Naive B cell (primary cell): Measurements from ENCODE around the gene ZNF428. TPM values are rescaled to one million over a fixed set of nuclear protein-coding genes. Genes with fewer than 3 reads are reported as not detected.
A peak's percentile ranks its signal among the peaks of the same experiment; 100 is the strongest.

Source experiments
- ATAC-seq, 2 donors: fragments of 150-1000 bp; cut with Tn5 transposase; 2 replicates each; pipeline ENCODE4 v1.10.0; 2021; ENCODE audit warnings: low read depth in 2 of 2, mild to moderate bottlenecking in 2 of 2, moderate library complexity in 2 of 2
- DNase-seq: peaks from one replicate; pipeline ENCODE4 v3.0.0; 2022
- H3K27ac Mint-ChIP-seq, 6 donors: one replicate each; pipeline ENCODE4 v1.8.0; 2020 to 2022; ENCODE audit warnings: mild to moderate bottlenecking in 6 of 6, mixed read lengths in 6 of 6, moderate library complexity in 5 of 6, inconsistent platforms in 2 of 6
- H3K27me3 Mint-ChIP-seq, 3 donors: one replicate each; pipeline ENCODE4 v1.8.0; 2021 to 2022; ENCODE audit warnings: mixed read lengths in 3 of 3, mild to moderate bottlenecking in 1 of 3
- H3K36me3 Mint-ChIP-seq, 2 donors: one replicate each; pipeline ENCODE4 v1.8.0; 2020 to 2022; ENCODE audit warnings: mixed read lengths in 2 of 2, inconsistent platforms in 1 of 2, mild to moderate bottlenecking in 1 of 2
- H3K4me1 Mint-ChIP-seq, 3 donors: one replicate each; pipeline ENCODE4 v1.8.0; 2020 to 2022; ENCODE audit warnings: mixed read lengths in 3 of 3, inconsistent platforms in 1 of 3, mild to moderate bottlenecking in 1 of 3, moderate library complexity in 1 of 3
- H3K4me3 Mint-ChIP-seq, 8 donors: one replicate each; pipeline ENCODE4 v1.8.0; 2020 to 2022; ENCODE audit warnings: mild to moderate bottlenecking in 8 of 8, mixed read lengths in 8 of 8, moderate library complexity in 8 of 8, inconsistent platforms in 2 of 8
- H3K9me3 Mint-ChIP-seq, 7 donors: one replicate each; pipeline ENCODE4 v1.8.0; 2020 to 2022; ENCODE audit warnings: mixed read lengths in 7 of 7, mild to moderate bottlenecking in 5 of 7, inconsistent platforms in 2 of 7, moderate library complexity in 1 of 7
- polyA plus RNA-seq, 6 donors: library from polyadenylated mRNA; unstranded; fragments of 300-500 nt; fragmentation: Illumina TruSeq; gene quantifications; one replicate each; pipeline ENCODE4 v1.2.3, GENCODE V29; 2021; ENCODE audit warnings: low read depth in 6 of 6

Gene ZNF428
- polyA plus RNA-seq, 6 donors from 2014 or later: 8.2 to 18.4 (median 11.1) TPM

DNA sequence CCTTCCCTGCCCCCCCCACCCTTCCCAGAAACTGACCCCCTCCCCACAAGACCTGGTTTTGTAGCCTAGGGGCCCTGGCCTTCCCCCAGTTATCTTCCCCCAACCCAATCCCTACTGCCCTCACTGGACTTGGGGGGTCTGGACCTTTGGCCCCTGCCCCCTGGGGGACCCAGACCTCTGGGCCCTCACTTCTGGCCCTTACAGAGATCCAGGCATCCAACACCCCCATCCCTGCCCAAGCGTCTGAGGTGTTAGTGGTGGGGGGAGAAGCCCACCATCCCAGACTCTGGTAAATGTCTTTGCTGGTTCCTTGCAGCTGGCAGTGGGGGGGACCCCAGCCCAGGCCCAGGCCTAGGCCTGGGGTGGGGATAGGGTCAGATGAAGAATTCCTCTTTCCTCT lies 3.5 kb upstream of the ZNF428 start:
- H3K27ac Mint-ChIP-seq: peak overlapping the region in 2 of 6 donors; percentile 42 to 56
- no peaks in the 10 kb centered on the region for H3K36me3 Mint-ChIP-seq
- peaks cover 0 to 2% (median 0%) of the 10 kb centered on the region in 7 donors for H3K9me3 Mint-ChIP-seq
- peaks cover 40 to 48% (median 42%) of the 10 kb centered on the region in 3 donors for H3K4me1 Mint-ChIP-seq
- H3K27me3 Mint-ChIP-seq: peaks cover 0 to 19% (median 16%) of the 10 kb centered on the region in 3 donors
- no peak for ATAC-seq
- no peak for DNase-seq
- H3K4me3 Mint-ChIP-seq: peak overlapping the region in 2 of 8 donors; percentile 29 to 57

DNA sequence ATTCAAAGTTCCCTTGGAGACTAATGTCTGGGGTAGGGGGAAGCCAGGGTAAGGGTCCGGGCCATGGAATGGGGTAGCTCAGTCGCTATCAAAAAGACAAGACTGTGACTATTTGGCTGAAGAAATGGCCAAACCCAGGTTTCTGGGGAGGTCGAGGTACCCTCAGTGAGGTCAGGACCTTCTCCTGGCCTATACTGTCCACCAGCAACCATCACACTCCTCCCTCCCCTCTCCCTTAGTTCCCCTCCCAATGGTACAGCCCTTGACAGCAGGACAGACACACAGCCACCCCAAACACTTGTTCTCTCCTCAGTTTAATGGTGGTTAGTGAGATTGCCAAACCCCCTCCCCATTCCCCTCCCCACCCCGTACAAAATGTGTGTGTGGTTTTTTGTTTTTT lies 2.6 kb upstream of the ZNF428 start:
- H3K9me3 Mint-ChIP-seq: peaks cover 0 to 2% (median 0%) of the 10 kb centered on the region in 7 donors
- H3K27ac Mint-ChIP-seq: peak overlapping the region in 1 of 6 donors; percentile 38
- no peak for DNase-seq
- H3K36me3 Mint-ChIP-seq: no peaks in the 10 kb centered on the region
- peak overlapping the region in 1 of 8 donors; percentile 25 for H3K4me3 Mint-ChIP-seq
- ATAC-seq: no peak
- H3K4me1 Mint-ChIP-seq: peaks cover 37 to 53% (median 40%) of the 10 kb centered on the region in 3 donors
- peaks cover 0 to 10% (median 7%) of the 10 kb centered on the region in 3 donors for H3K27me3 Mint-ChIP-seq

DNA sequence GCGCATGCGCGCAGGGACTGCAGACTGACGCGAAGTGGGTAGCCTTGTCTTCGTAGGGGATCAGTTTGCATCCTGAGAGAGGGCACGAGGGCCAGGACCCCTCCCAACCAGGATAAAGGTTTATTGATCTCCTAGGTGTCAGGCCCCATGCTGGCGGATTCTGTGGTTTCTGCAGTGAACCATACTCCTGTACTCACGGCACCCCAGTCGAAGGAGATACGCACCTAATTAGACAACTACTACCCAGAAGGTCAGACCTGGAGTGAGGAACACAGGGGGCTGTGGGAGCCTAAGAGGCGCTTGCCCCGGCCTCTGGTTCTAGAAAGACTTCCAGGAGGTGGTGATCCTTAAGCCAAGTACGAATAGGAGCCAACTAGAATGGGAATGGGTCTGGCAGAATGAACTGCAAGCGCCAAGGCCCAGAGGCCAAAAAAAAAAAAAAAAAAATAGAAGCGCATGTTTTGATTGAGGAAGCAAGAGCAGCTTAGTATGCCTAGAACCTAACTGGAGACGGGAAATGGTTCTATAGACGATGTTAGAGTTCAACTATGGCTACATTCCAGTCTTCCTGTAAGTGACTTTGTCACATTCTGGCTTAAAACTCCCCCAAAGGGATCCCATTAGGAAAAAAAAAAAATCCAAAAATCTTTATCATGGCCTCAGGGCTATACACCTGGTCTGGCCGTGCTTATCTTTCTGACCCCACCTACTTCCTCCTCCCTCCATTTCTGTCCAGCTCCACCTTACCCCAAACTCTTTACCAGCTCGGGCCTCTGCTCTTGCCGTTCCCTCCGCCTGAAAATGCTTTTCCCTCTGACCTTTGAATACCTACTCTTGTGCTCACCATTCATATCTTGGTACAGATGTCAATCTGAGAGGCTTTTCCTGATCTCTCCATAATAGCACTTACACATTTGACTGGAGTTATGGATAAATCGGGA lies 902 bp upstream of the ZNF428 start:
- Mint-ChIP-seq H3K9me3 (peaks cover 0 to 2% (median 0%) of the 10 kb centered on the region in 7 donors), H3K36me3 (no peaks in the 10 kb centered on the region), H3K27ac (peak overlapping the region; percentile 89 to 98 (median 96)), H3K27me3 (no peaks in the 10 kb centered on the region), H3K4me1 (peaks cover 29 to 49% (median 44%) of the 10 kb centered on the region in 3 donors), H3K4me3 (peak overlapping the region; percentile 96 to 99 (median 97))
- ATAC-seq: no peak
- DNase-seq: no peak

DNA sequence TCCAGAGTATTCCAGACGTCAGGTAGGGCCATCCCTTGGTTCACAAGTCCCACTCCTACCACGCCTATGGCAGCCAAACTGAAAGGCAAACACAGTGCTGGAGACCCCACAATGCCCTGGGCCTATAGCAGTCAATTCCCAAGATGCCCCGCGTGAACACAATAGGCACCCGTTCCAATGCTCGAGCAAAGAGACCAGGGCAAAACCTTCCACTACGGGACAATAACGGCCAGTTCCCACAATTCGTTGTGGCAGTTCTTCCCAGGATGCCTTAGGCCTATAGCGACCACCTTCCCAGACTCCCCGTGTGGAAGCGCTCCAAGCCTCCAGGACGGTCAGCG lies 538 bp downstream of the ZNF428 start:
- ATAC-seq (peak; percentile 30 to 31), DNase-seq (no peak)
- H3K9me3 Mint-ChIP-seq: peaks cover 0 to 1% (median 0%) of the 10 kb centered on the region in 7 donors
- peaks cover 23 to 41% (median 35%) of the 10 kb centered on the region in 3 donors for H3K4me1 Mint-ChIP-seq
- no peaks in the 10 kb centered on the region for H3K27me3 Mint-ChIP-seq
- peak overlapping the region in 5 of 6 donors; percentile 89 to 98 (median 90) for H3K27ac Mint-ChIP-seq
- H3K4me3 Mint-ChIP-seq: peak overlapping the region; percentile 96 to 99 (median 97)
- H3K36me3 Mint-ChIP-seq: no peaks in the 10 kb centered on the region

DNA sequence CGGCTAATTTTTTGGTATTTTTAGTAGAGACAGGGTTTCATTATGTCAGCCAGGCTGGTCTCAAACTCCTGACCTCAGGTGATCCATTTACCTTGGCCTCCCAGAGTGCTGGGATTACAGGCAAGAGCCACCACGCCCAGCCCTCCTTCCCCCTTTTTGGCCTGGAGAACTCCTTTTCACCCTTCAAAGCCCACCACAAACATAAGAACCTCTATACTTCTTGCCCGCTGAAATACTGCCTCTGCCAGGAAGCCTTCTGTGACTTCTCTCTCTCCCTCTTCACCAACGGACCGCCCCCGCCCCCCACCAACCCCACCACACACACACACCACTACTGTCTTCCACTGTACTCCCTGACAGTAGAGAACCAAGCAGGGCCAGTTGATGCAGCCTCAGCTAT lies 2.5 kb downstream of the ZNF428 start:
- peaks cover 12% of the 10 kb centered on the region in 2 donors for H3K36me3 Mint-ChIP-seq
- ATAC-seq (no peak), DNase-seq (no peak)
- no peaks in the 10 kb centered on the region for H3K27me3 Mint-ChIP-seq
- peaks cover 24 to 47% (median 41%) of the 10 kb centered on the region in 3 donors for H3K4me1 Mint-ChIP-seq
- H3K4me3 Mint-ChIP-seq: peak overlapping the region in 2 of 8 donors; percentile 33 to 64
- peak overlapping the region in 1 of 6 donors; percentile 37 for H3K27ac Mint-ChIP-seq
- no peaks in the 10 kb centered on the region for H3K9me3 Mint-ChIP-seq

DNA sequence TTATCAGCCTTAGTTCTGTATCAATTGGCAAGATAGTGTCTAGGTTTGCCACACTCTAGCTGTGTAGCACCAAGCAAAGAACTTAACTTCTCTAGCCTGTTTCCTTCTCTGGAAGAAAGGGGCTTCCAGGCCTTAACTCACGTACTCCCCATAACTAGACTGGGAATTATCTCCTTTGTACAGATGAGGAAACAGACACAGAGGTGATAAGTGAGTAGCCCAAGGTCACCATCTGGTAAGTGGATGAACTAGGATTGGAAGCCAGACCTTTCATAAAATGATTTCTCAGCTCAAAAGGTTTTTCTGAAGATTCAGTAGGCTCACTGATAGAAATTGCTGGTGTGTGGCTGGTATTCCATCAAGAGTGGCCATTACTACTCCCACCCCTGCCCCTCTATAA lies 3.1 kb downstream of the ZNF428 start:
- H3K36me3 Mint-ChIP-seq: peaks cover 12 to 15% of the 10 kb centered on the region in 2 donors
- no peaks in the 10 kb centered on the region for H3K27me3 Mint-ChIP-seq
- no peaks in the 10 kb centered on the region for H3K9me3 Mint-ChIP-seq
- H3K4me1 Mint-ChIP-seq: peaks cover 25 to 49% (median 37%) of the 10 kb centered on the region in 3 donors
- H3K27ac Mint-ChIP-seq: no peak overlapping the region
- no peak for ATAC-seq
- peak overlapping the region in 1 of 8 donors; percentile 64 for H3K4me3 Mint-ChIP-seq
- no peak for DNase-seq

DNA sequence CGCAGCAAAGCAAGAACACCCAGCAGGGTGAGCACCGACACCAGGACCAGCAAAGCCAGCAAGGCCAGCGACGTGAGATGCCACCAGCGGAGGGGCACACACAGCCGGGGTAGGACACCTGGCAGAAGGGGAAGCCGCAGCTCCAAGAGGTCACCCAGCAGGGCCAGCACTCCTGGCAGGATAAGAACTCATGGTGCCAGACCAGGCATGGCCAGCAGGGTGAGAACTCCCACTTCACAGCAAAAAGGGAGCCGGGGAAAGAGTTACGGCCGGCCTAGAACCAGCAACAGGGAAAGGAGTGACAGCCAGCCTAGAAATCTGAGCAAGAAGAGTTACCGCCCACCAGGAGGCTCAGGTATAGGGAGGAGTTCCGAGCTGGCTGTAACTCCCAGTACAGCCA lies 7.1 kb downstream of the ZNF428 start:
- Mint-ChIP-seq H3K9me3 (no peaks in the 10 kb centered on the region), H3K4me1 (peaks cover 21 to 34% (median 26%) of the 10 kb centered on the region in 3 donors), H3K4me3 (peak overlapping the region in 1 of 8 donors; percentile 53), H3K27me3 (no peaks in the 10 kb centered on the region), H3K27ac (no peak overlapping the region), H3K36me3 (peaks cover 12 to 15% of the 10 kb centered on the region in 2 donors)
- DNase-seq: no peak
- ATAC-seq: no peak

DNA sequence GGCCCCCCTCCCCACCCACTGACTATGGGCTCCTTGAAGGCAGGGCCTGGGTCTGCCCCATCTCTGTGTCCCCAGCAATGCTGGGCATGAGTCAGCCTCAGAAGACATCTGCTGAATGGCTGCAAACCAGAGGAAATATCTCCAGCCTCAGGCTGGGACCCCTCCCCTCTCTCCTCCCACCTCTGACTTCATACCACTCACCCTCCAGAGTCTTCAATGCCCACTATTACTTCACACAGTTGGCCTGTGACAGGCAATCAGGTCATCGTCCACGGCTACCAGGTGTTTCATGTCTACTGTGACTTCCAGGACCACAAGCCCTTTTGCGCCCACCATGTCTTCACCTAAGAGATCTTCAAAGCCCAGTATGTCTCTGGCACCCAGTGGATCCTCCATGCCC lies 7.6 kb downstream of the ZNF428 start, which contains the start of gene SRRM5:
TSS of gene SRRM5 (plus strand) at position 301 of the 400 bp plus-strand sequence. CDS start at position 335, 34 bp downstream.
- Mint-ChIP-seq H3K4me1 (peaks cover 22 to 39% (median 31%) of the 10 kb centered on the region in 3 donors), H3K36me3 (peaks cover 12 to 15% of the 10 kb centered on the region in 2 donors), H3K27ac (peak within 1 kb of the TSS in 4 of 6 donors; percentile 61 to 78 (median 64)), H3K9me3 (no peaks in the 10 kb centered on the region), H3K27me3 (no peaks in the 10 kb centered on the region), H3K4me3 (peak within 1 kb of the TSS in 1 of 8 donors; percentile 53)
- no peak for DNase-seq
- ATAC-seq: no peak

DNA sequence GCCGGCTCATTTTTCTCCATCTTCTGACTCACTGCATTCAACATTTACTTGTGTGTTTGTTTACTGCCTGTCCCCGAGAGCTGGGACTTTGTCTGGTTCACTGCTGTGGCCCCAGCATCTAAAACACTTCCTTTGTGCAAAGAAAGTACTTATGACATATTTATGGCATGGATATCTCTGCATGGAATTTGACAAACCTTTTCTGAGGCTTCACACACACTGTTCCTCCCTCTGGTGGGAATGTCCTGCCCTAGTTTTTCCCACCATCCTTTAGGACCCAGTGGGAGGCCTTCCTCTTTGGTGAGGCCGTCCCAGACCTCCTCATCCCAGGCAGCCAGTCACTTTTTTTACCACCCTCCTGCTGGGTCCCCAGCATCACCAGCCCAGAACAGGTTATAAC lies 8.9 kb downstream of the ZNF428 start:
- Mint-ChIP-seq H3K36me3 (peaks cover 12 to 15% of the 10 kb centered on the region in 2 donors), H3K9me3 (no peaks in the 10 kb centered on the region), H3K27ac (peak overlapping the region in 3 of 6 donors; percentile 37 to 51 (median 51)), H3K27me3 (no peaks in the 10 kb centered on the region), H3K4me3 (no peak overlapping the region), H3K4me1 (peaks cover 28 to 37% (median 29%) of the 10 kb centered on the region in 3 donors)
- DNase-seq (no peak), ATAC-seq (no peak)

DNA sequence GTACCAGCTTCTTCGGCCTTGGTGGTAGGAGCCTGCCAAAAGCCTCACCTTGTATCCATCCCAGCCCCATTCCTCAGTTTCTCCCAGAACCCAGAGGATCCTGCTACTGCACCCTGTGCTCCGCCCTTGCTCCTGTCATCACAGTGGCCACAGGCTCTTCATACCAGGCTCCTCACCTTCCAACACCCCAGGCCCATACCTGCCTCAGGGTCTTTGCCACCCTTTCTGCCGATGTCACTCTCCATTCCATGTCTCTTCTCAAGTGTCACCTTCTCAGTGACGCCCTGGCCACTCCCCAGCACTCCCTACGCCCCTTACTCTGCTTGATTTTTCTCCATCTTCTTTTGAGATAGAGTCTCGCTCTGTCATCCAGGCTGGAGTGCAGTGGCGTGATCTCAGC lies 9.6 kb downstream of the ZNF428 start:
- Mint-ChIP-seq H3K27me3 (no peaks in the 10 kb centered on the region), H3K36me3 (peaks cover 12 to 15% of the 10 kb centered on the region in 2 donors), H3K4me3 (no peak overlapping the region), H3K4me1 (peaks cover 28 to 39% (median 28%) of the 10 kb centered on the region in 3 donors), H3K27ac (no peak overlapping the region), H3K9me3 (no peaks in the 10 kb centered on the region)
- no peak for ATAC-seq
- DNase-seq: no peak

DNA sequence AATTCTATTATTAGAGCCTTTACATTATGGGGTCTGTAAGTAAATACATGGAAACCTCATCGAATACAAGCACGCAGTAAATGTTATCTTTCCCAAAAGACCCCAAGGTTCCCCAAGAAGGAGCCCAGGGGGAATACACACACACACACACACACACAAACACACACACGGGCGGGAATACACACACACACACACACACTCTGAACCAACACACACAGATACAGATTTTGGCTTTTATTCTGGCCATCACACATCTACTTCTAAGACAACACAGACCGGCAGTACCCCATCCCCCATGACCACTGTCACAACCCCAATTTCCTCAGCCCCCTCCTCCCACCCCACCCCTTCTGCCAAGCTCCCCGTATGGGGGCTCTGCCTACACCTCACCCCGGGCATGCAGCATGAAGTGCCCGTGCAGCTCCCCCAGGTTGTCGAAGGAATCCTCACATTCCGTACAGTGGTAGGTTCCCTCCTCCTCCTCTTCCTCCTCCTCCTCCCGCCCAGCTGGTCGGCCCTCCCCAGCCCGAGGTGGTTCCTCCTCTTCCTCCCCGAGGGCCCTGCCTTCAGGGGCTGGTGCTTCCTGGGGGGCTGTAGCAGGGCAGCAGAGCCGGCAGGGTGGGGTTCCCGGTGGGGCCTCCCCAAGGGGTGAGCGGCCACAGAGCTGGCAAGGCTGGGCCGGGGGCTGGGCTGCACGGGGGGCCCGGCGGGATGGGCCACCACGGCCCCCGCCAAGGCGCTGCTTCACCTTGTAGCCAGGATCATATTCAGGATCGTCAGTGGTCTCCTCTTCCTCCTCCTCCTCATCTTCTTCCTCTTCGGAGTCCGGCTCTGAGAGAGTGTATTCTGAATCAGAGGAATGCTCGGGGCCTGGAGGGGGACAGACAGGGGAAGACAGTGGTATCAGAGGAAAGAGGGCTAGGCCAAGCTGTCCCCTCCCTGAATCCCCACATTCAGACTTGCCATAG lies 11.9 kb downstream of the ZNF428 start:
- peaks cover 33 to 36% (median 34%) of the 10 kb centered on the region in 3 donors for H3K4me1 Mint-ChIP-seq
- H3K27me3 Mint-ChIP-seq: no peaks in the 10 kb centered on the region
- H3K27ac Mint-ChIP-seq: peak overlapping the region in 4 of 6 donors; percentile 24 to 79 (median 67)
- H3K36me3 Mint-ChIP-seq: peaks cover 0 to 9% of the 10 kb centered on the region in 2 donors
- DNase-seq: no peak
- H3K4me3 Mint-ChIP-seq: peak overlapping the region in 4 of 8 donors; percentile 39 to 82 (median 69)
- H3K9me3 Mint-ChIP-seq: no peaks in the 10 kb centered on the region
- ATAC-seq: no peak

DNA sequence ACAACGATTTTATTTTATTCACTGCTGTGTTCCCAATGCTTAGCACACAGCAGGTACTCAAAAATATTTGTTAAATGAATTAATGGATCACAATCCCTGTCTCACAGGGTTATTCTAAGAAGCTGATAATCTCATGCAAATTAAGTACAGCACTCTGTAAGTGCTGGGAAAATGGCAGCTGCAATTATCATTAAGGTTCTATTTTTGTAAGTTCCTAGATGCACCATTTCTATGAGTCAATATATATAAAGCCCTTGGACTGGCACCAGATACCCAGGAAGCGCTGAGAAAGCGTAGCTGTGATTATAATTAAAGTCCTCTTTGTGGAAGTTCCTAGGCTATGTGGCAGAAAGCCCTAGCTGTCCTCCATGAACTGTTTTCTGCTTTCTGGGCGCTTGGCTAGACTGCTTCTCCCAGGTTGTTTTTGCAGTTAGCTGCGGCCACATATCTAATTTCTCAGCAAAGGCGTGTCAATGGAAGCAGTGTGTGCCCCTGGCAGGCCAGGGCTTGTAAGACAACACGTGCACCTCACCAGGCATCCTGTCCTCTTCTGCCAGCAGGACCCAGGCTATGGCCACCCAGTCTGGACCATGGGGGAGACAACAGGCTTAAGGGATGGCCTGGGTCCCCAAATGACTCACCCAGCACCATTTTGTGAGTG lies 12.7 kb downstream of the ZNF428 start:
- no peak overlapping the region for H3K27ac Mint-ChIP-seq
- peaks cover 29 to 34% (median 30%) of the 10 kb centered on the region in 3 donors for H3K4me1 Mint-ChIP-seq
- H3K36me3 Mint-ChIP-seq: peaks cover 0 to under 1% of the 10 kb centered on the region in 2 donors
- H3K9me3 Mint-ChIP-seq: no peaks in the 10 kb centered on the region
- ATAC-seq: no peak
- no peaks in the 10 kb centered on the region for H3K27me3 Mint-ChIP-seq
- no peak for DNase-seq
- peak overlapping the region in 3 of 8 donors; percentile 3 to 64 (median 50) for H3K4me3 Mint-ChIP-seq
